GM12875 (cell line): ENCODE results near the gene C6orf58.
"Not testable (repeated sequence)": the region's sequence is repeated elsewhere in the genome, so short reads cannot be mapped to it uniquely, and the experiment has no call there.

Experiments used
- H3K4me3 ChIP-seq: one replicate; pipeline ENCODE4 v1.5.1; 2011; ENCODE audit warnings: low read depth, low read length, control low read depth
- CTCF ChIP-seq: IDR thresholded peaks from 2 replicates; pipeline ENCODE4 v1.5.1; 2011; ENCODE audit warnings: low read depth, mild to moderate bottlenecking, control low read depth, inconsistent platforms, low read length, moderate library complexity, borderline replicate concordance; ENCODE audit not compliant: insufficient read depth

The C6orf58 gene

GRCh38 chr6:127589135-127589534, 12.2 kb downstream of the C6orf58 start:
- H3K4me3 ChIP-seq: no peak overlapping the region
- TF ChIP-seq CTCF: no peak

GRCh38 chr6:127590344-127590743, 13.4 kb downstream of the C6orf58 start:
- H3K4me3 ChIP-seq: no peak overlapping the region
- no peak for TF ChIP-seq CTCF

- TF ChIP-seq CTCF: no peak
- no peak overlapping the region for H3K4me3 ChIP-seq
Measured at GRCh38 chr6:127592964-127593363, 16.0 kb downstream of the C6orf58 start.

- not testable (repeated sequence) for H3K4me3 ChIP-seq
Measured at GRCh38 chr6:127593456-127593855, 16.5 kb downstream of the C6orf58 start.

GRCh38 chr6:127606131-127606562, 29.2 kb downstream of the C6orf58 start:
- TF ChIP-seq CTCF: no peak
- no peak overlapping the region for H3K4me3 ChIP-seq

- no peak for TF ChIP-seq CTCF
- H3K4me3 ChIP-seq: no peak overlapping the region
Measured at GRCh38 chr6:127608554-127609270, 31.7 kb downstream of the C6orf58 start.

GRCh38 chr6:127618729-127619128, 41.8 kb downstream of the C6orf58 start:
- TF ChIP-seq CTCF: no peak
- no peak overlapping the region for H3K4me3 ChIP-seq
